ENCODE results near the gene NCAM1.
A peak's percentile ranks its signal among the peaks of the same experiment; 100 is the strongest.
"Not testable (repeated sequence)": the region's sequence is repeated elsewhere in the genome, so short reads cannot be mapped to it uniquely, and the experiment has no call there.

The NCAM1 gene

GRCh38 chr11:113282898-113283437, 321.7 kb downstream of the NCAM1 start:
- DNase-seq, result no peak

GRCh38 chr11:113283881-113284280, 322.7 kb downstream of the NCAM1 start:
- no peak for DNase-seq

- DNase-seq, result no peak
Observed at GRCh38 chr11:113286009-113286408, 324.8 kb downstream of the NCAM1 start.

- no peak for DNase-seq
Observed at GRCh38 chr11:113286509-113287497, 325.6 kb downstream of the NCAM1 start.

GRCh38 chr11:113287801-113288200, 326.6 kb downstream of the NCAM1 start:
- no peak for DNase-seq

GRCh38 chr11:113288286-113288863, 327.2 kb downstream of the NCAM1 start:
- no peak for DNase-seq

- peak; percentile 4 for DNase-seq
Observed at GRCh38 chr11:113289431-113290187, 328.4 kb downstream of the NCAM1 start.

GRCh38 chr11:113293936-113294335, 332.7 kb downstream of the NCAM1 start:
- no peak for DNase-seq

- DNase-seq, result no peak
Observed at GRCh38 chr11:113295993-113296392, 334.8 kb downstream of the NCAM1 start.

- no peak for DNase-seq
Observed at GRCh38 chr11:113296447-113297205, 335.4 kb downstream of the NCAM1 start.

GRCh38 chr11:113298496-113298895, 337.3 kb downstream of the NCAM1 start:
- not testable (repeated sequence) for DNase-seq

- DNase-seq, result no peak
Observed at GRCh38 chr11:113304916-113305315, 343.7 kb downstream of the NCAM1 start.

GRCh38 chr11:113305440-113306336, 344.5 kb downstream of the NCAM1 start:
- peak; percentile 28 for DNase-seq

- no peak for DNase-seq
Observed at GRCh38 chr11:113308601-113309000, 347.4 kb downstream of the NCAM1 start.

GRCh38 chr11:113311536-113311935, 350.3 kb downstream of the NCAM1 start:
- no peak for DNase-seq

- DNase-seq, result no peak
Observed at GRCh38 chr11:113313601-113314000, 352.4 kb downstream of the NCAM1 start.

GRCh38 chr11:113314065-113314388, 352.8 kb downstream of the NCAM1 start:
- DNase-seq, result no peak

- peak; percentile 70 for DNase-seq
Observed at GRCh38 chr11:113314389-113315301, 353.4 kb downstream of the NCAM1 start, which contains the start of gene TTC12. Gene TTC12 (plus strand): TSS chr11:113314583. CDS start chr11:113316258, 1,675 bp downstream.

GRCh38 chr11:113315811-113316210, 354.6 kb downstream of the NCAM1 start:
- no peak for DNase-seq

- no peak for DNase-seq
Observed at GRCh38 chr11:113316256-113316655, 355.0 kb downstream of the NCAM1 start.

Measured in NCI-H226 (cell line).